Erythroblast (primary cell): ENCODE results near the gene GALNT6.

Source experiments
- GATA1 ChIP-seq: IDR thresholded peaks from 2 replicates; pipeline ENCODE4 v1.6.1; 2011; ENCODE audit warnings: low read depth, mild to moderate bottlenecking, control low read depth, low read length, moderate library complexity
- POLR2A ChIP-seq: IDR thresholded peaks from 2 replicates; pipeline ENCODE4 v1.6.1; 2011; ENCODE audit warnings: mild to moderate bottlenecking, low read length

- TF ChIP-seq GATA1 (no peak), POLR2A (no peak)
These were observed 2.4 kb downstream of the GALNT6 start for GRCh38 chr12:51388846-51389245.
